H1 (cell line): Measurements from ENCODE around the gene GAMT. TPM values are rescaled to one million over a fixed set of nuclear protein-coding genes. Genes with fewer than 3 reads are reported as not detected.
A peak's percentile ranks its signal among the peaks of the same experiment; 100 is the strongest.

Experiments
- CTCF ChIA-PET: fragments of 300-600 bp; sonication (Branson Sonifier 250); formaldehyde crosslinking; loops from one replicate; lab custom pipeline; 2021; ENCODE audit not compliant: partially characterized antibody; lab: Charles Lee
- POLR2A ChIA-PET: fragments of 300-600 bp; sonication (Branson Sonifier 250); formaldehyde crosslinking; loops from one replicate; lab custom pipeline; 2021; ENCODE audit warnings: inconsistent platforms; ENCODE audit not compliant: partially characterized antibody; lab: Charles Lee
- DNase-seq, 2 experiments: peaks; one replicate each; pipeline versions ENCODE4 v3.0.0 to v3.0.0-alpha.2; 2010 to 2022; ENCODE audit warnings: low spot score in 2 of 2, low read depth in 1 of 2, mixed read lengths in 1 of 2
- FAIRE-seq: peaks from 2 replicates; lab custom pipeline; 2011; peaks lifted over from hg19 to GRCh38; lab: Jason Lieb, UNC
- H2AFZ ChIP-seq: 2 replicates; pipeline ENCODE4 v1.8.1; 2012; ENCODE audit warnings: low read length, inconsistent platforms
- H2AK5ac ChIP-seq: 2 replicates; pipeline ENCODE4 v1.6.1; 2013; ENCODE audit warnings: low read depth, low read length
- H2BK120ac ChIP-seq: replicated peaks from 2 replicates; pipeline ENCODE3; 2013; ENCODE audit warnings: low read depth, low read length, inconsistent platforms
- H2BK12ac ChIP-seq: 2 replicates; pipeline ENCODE4 v1.6.1; 2013; ENCODE audit warnings: low read depth, low read length
- H2BK15ac ChIP-seq: 2 replicates; pipeline ENCODE4 v1.6.1; 2013; ENCODE audit warnings: low read length
- H2BK20ac ChIP-seq: 2 replicates; pipeline ENCODE4 v1.6.1; 2013; ENCODE audit warnings: low read length
- H2BK5ac ChIP-seq: 2 replicates; pipeline ENCODE4 v1.6.1; 2013; ENCODE audit warnings: low read depth, low read length
- H3K14ac ChIP-seq: 2 replicates; pipeline ENCODE4 v1.6.1; 2013; ENCODE audit warnings: inconsistent platforms; ENCODE audit not compliant: insufficient read length
- H3K18ac ChIP-seq: 2 replicates; pipeline ENCODE4 v1.6.1; 2013; ENCODE audit warnings: low read length; ENCODE audit errors: extremely low read depth
- H3K23ac ChIP-seq: 2 replicates; pipeline ENCODE4 v1.6.1; 2013; ENCODE audit warnings: inconsistent platforms; ENCODE audit not compliant: insufficient read length
- H3K23me2 ChIP-seq: 2 replicates; pipeline ENCODE4 v1.6.1; 2013; ENCODE audit warnings: low read depth, low read length
- H3K27ac ChIP-seq: 2 replicates; pipeline ENCODE4 v1.6.1; 2011; ENCODE audit warnings: low read depth, low read length, inconsistent platforms
- H3K27me3 ChIP-seq, 4 experiments: replicated peaks in 1 of 4; 1 replicate in 1 of 4; 2 replicates in 3 of 4; pipeline versions ENCODE4 v1.6.1 to v1.8.1; 2011 to 2013; ENCODE audit warnings: low read length in 3 of 4, mild to moderate bottlenecking in 3 of 4, inconsistent platforms in 2 of 4, mixed read lengths in 2 of 4, moderate library complexity in 1 of 4; ENCODE audit not compliant: control insufficient read depth in 3 of 4, insufficient read depth in 3 of 4; ENCODE audit errors: extremely low read depth in 1 of 4
- H3K36me3 ChIP-seq, 4 experiments: 2 replicates each; pipeline versions ENCODE4 v1.6.1 to v1.8.1; 2011 to 2013; ENCODE audit warnings: mild to moderate bottlenecking in 4 of 4, low read length in 3 of 4, moderate library complexity in 2 of 4, control low read depth in 1 of 4, inconsistent platforms in 1 of 4; ENCODE audit not compliant: insufficient read depth in 4 of 4, control insufficient read depth in 2 of 4
- H3K4ac ChIP-seq: replicated peaks from 2 replicates; pipeline ENCODE3; 2013; ENCODE audit warnings: low read length, low read depth, mixed read lengths, inconsistent platforms; ENCODE audit not compliant: insufficient read length
- H3K4me1 ChIP-seq, 4 experiments: replicated peaks in 1 of 4; 1 replicate in 1 of 4; 2 replicates in 3 of 4; pipeline versions ENCODE4 v1.6.1 to v1.8.1; 2011 to 2013; ENCODE audit warnings: low read length in 3 of 4, inconsistent platforms in 2 of 4, mixed read lengths in 1 of 4; ENCODE audit not compliant: insufficient read depth in 4 of 4, control insufficient read depth in 3 of 4
- H3K4me2 ChIP-seq, 2 experiments: 2 replicates each; pipeline versions ENCODE4 v1.6.1 to v1.8.1; 2011 to 2013; ENCODE audit warnings: low read depth in 2 of 2, low read length in 2 of 2, control low read depth in 1 of 2, inconsistent platforms in 1 of 2, mild to moderate bottlenecking in 1 of 2; ENCODE audit not compliant: insufficient read depth in 1 of 2
- H3K4me3 ChIP-seq, 4 experiments: fragments of 200-600, 300-600 bp in 1 of 4; sonication (generic), shearing (Covaris generic), sonication (Bioruptor Twin) in 1 of 4; 2 replicates each; pipeline versions ENCODE4 v1.5.1 to v1.8.1; 2011 to 2016; ENCODE audit warnings: low read length in 4 of 4, low read depth in 3 of 4, control low read depth in 2 of 4, inconsistent platforms in 2 of 4, mild to moderate bottlenecking in 2 of 4, mixed read lengths in 1 of 4, moderate library complexity in 1 of 4; ENCODE audit not compliant: insufficient read depth in 2 of 4; ENCODE audit errors: extremely low read depth in 1 of 4
- H3K56ac ChIP-seq: replicated peaks from 2 replicates; pipeline ENCODE3; 2013; ENCODE audit warnings: low read depth, mild to moderate bottlenecking, mixed read lengths, low read length, inconsistent platforms; ENCODE audit not compliant: insufficient read length
- H3K79me1 ChIP-seq: 2 replicates; pipeline ENCODE4 v1.6.1; 2013; ENCODE audit warnings: low read depth, low read length, control low read depth
- H3K79me2 ChIP-seq, 2 experiments: 2 replicates each; pipeline versions ENCODE4 v1.6.1 to v1.8.1; 2012 to 2013; ENCODE audit warnings: low read length in 2 of 2, mild to moderate bottlenecking in 2 of 2, inconsistent platforms in 1 of 2; ENCODE audit not compliant: insufficient read depth in 2 of 2, control insufficient read depth in 1 of 2
- H3K9ac ChIP-seq, 4 experiments: replicated peaks in 1 of 4; 1 replicate in 1 of 4; 2 replicates in 3 of 4; pipeline versions ENCODE4 v1.6.1 to v1.8.1; 2011 to 2013; ENCODE audit warnings: low read depth in 3 of 4, low read length in 3 of 4, control low read depth in 2 of 4, mild to moderate bottlenecking in 2 of 4, moderate library complexity in 2 of 4, inconsistent platforms in 1 of 4; ENCODE audit errors: extremely low read depth in 1 of 4
- H3K9me3 ChIP-seq, 2 experiments: 2 replicates each; pipeline versions ENCODE4 v1.6.1 to v1.8.1; 2012 to 2013; ENCODE audit warnings: mild to moderate bottlenecking in 2 of 2, moderate library complexity in 2 of 2, control low read depth in 1 of 2, inconsistent platforms in 1 of 2, low read depth in 1 of 2, low read length in 1 of 2, mixed read lengths in 1 of 2; ENCODE audit not compliant: insufficient read depth in 2 of 2
- H4K20me1 ChIP-seq, 2 experiments: replicated peaks in 1 of 2; 2 replicates each; pipeline versions ENCODE3 to v1.8.1; 2011 to 2013; ENCODE audit warnings: inconsistent platforms in 2 of 2, low read length in 2 of 2, mild to moderate bottlenecking in 1 of 2; ENCODE audit not compliant: insufficient read depth in 2 of 2, control insufficient read depth in 1 of 2
- H4K5ac ChIP-seq: 2 replicates; pipeline ENCODE4 v1.6.1; 2013; ENCODE audit warnings: low read length, low read depth, mixed read lengths, inconsistent platforms; ENCODE audit not compliant: insufficient read length
- H4K8ac ChIP-seq: 2 replicates; pipeline ENCODE4 v1.8.0; 2013; ENCODE audit warnings: mild to moderate bottlenecking, moderate library complexity, low read length, inconsistent platforms; ENCODE audit not compliant: insufficient read depth; ENCODE audit errors: extremely low read depth
- H4K91ac ChIP-seq: replicated peaks from 2 replicates; pipeline ENCODE3; 2013; ENCODE audit warnings: low read length, mixed read lengths, inconsistent platforms; ENCODE audit not compliant: insufficient read length
- CHD2 ChIP-seq: IDR thresholded peaks from 2 replicates; pipeline ENCODE4 v1.6.1; 2012; ENCODE audit warnings: low read length, improper control_type of control experiment
- KDM1A ChIP-seq: fragments of 200-600, 300-600 bp; sonication (generic); IDR thresholded peaks from 2 replicates; pipeline ENCODE4 v1.7.1; 2016; ENCODE audit warnings: mild to moderate bottlenecking, low read length, borderline replicate concordance
- WGBS, 2 experiments: shearing (Covaris generic) in 1 of 2; methylation state at CpG; one replicate each; pipeline versions ENCODE4 v1.1.6 to v1.1.7; 2013 to 2015; ENCODE audit warnings: low lambda C conversion rate in 2 of 2, mixed read lengths in 2 of 2, inconsistent platforms in 1 of 2, low coverage in 1 of 2, missing lambda C conversion rate in 1 of 2; ENCODE audit not compliant: insufficient replicate concordance in 2 of 2, insufficient coverage in 1 of 2, insufficient read length in 1 of 2; ENCODE audit errors: extremely low coverage in 1 of 2, missing lambda C conversion rate in 1 of 2; 5-methylcytosine and 5-hydroxymethylcytosine counted together
- polyA plus RNA-seq, 7 experiments: library from polyadenylated mRNA; depleted of rRNA in 3 of 7; stranded (reverse) in 5 of 7; unstranded in 2 of 7; fragments of >200 nt in 5 of 7; fragments of 200-250 nt in 2 of 7; gene quantifications; 1 replicate in 5 of 7; 2 replicates in 1 of 7; 4 replicates in 1 of 7; pipeline versions ENCODE4 v1.2.1 to v1.2.3, GENCODE V29; 2011 to 2013; ENCODE audit warnings: missing spikeins in 2 of 7, mixed read lengths in 2 of 7
- total RNA-seq: library from RNA; stranded (reverse); fragmentation: NEBNext Ultra II Directional; extraction: Animal tissue kit (Norgen Biotek cat#: 25700); gene quantifications from 2 replicates; pipeline ENCODE4 v1.2.1, GENCODE V29; 2021

Gene GAMT
- total and polyA plus RNA-seq, 2 of the 8 experiments (the other 6 are each of a cell fraction or from before 2014, with no cell fraction given) = 17.2 to 35.6 TPM

DNA sequence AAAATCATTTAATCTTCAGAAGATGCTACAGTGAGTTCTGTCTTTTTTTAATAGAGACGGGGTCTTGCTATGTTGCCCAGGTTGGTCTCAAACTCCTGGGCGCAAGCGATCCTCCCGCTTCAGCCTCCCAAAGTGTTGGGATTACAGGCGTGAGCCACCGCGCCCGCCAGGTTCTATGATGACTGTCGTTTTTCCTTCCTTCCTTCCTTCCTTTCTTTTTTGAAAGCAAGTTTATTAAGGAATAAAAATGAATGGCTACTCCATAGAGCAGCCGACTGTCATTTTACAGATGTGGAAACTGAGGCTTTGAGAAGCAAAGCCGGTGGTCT lies 511 bp upstream of the GAMT start:
- H3K36me3 ChIP-seq = no peaks in the 10 kb centered on the region
- H4K5ac ChIP-seq = no peak overlapping the region
- no peak overlapping the region for H3K23ac ChIP-seq
- H3K27ac ChIP-seq = no peak overlapping the region
- H3K4ac ChIP-seq = no peak overlapping the region
- H3K18ac ChIP-seq = 0 out of 2 replicates have a peak overlapping the region, but pooled peaks have one; percentile 19
- CTCF ChIA-PET = no interaction called here
- no peak overlapping the region for H2BK15ac ChIP-seq
- WGBS, 2 experiments = 84% methylated on average over 11 of the region's 11 CpGs; no CpG with 5 or more reads in 1 of the 2 experiments
- no peak for DNase-seq
- H3K4me3 ChIP-seq = peak overlapping the region; percentile 51 to 81 (median 62)
- peaks cover 0 to 2% of the 10 kb centered on the region in 2 experiments for H4K20me1 ChIP-seq
- H3K79me2 ChIP-seq = no peaks in the 10 kb centered on the region
- H3K4me1 ChIP-seq = peaks cover 2 to 8% (median 4%) of the 10 kb centered on the region in 4 experiments; a peak in 6 of 7 replicates
- TF ChIP-seq KDM1A = peak; percentile 87
- no peak for TF ChIP-seq CHD2
- FAIRE-seq = no peak
- POLR2A ChIA-PET = no interaction called here
- H4K91ac ChIP-seq = no peak overlapping the region
- H3K27me3 ChIP-seq = peaks cover 0 to 2% (median 0%) of the 10 kb centered on the region in 4 experiments; a peak in 2 of 7 replicates
- no peaks in the 10 kb centered on the region for H3K9me3 ChIP-seq
- no peak overlapping the region for H2AK5ac ChIP-seq
- H3K4me2 ChIP-seq = peak overlapping the region; percentile 76 to 83; a peak in 3 of 4 replicates
- H2AFZ ChIP-seq = no peak overlapping the region
- no peaks in the 10 kb centered on the region; the same call in 1 of the 2 replicates for H3K79me1 ChIP-seq
- H4K8ac ChIP-seq = no peak overlapping the region
- no peak overlapping the region for H2BK5ac ChIP-seq
- no peak overlapping the region for H2BK20ac ChIP-seq
- no peak overlapping the region for H3K56ac ChIP-seq
- H3K23me2 ChIP-seq = peaks cover 3% of the 10 kb centered on the region; the same call in 1 of the 2 replicates
- no peak overlapping the region for H2BK12ac ChIP-seq
- H3K9ac ChIP-seq = no peak overlapping the region; a peak in 1 of 7 replicates
- H3K14ac ChIP-seq = no peak overlapping the region
- no peak overlapping the region for H2BK120ac ChIP-seq
